A549 (cell line): Measurements from ENCODE around the gene DOCK1. TPM values are rescaled to one million over a fixed set of nuclear protein-coding genes. Genes with fewer than 3 reads are reported as not detected.

Experiments used
- ATAC-seq, 2 experiments: fragments of 200-7000 bp in 1 of 2; fragments of >200 bp in 1 of 2; cut with Nextera tagmentation in 1 of 2; cut with Tn5 transposase in 1 of 2; 3 replicates each; pipeline versions ENCODE4 v1.8.0 to v1.9.1; 2018 to 2020; ENCODE audit warnings: mild to moderate bottlenecking in 1 of 2, moderate library complexity in 1 of 2
- CTCF ChIA-PET: fragments of 300-600 bp; sonication (Branson Sonifier 250); formaldehyde crosslinking; extraction: SDS; loops from one replicate; lab custom pipeline; 2021; ENCODE audit warnings: antibody characterized with exemption, inconsistent platforms; lab: Yijun Ruan, JAX
- POLR2A ChIA-PET: fragments of 350-600 bp; formaldehyde crosslinking; extraction: SDS; loops from one replicate; lab custom pipeline; 2021; ENCODE audit warnings: antibody characterized with exemption, inconsistent platforms; lab: Yijun Ruan, JAX
- DNase-seq, 2 experiments: peaks; one replicate each; pipeline versions ENCODE4 v3.0.0 to v3.0.0-alpha.2; 2011 to 2016; ENCODE audit warnings: low read depth in 1 of 2, low spot score in 1 of 2
- FAIRE-seq: peaks from 2 replicates; lab custom pipeline; 2011; peaks lifted over from hg19 to GRCh38; lab: Jason Lieb, UNC
- H3K27ac ChIP-seq, 2 experiments: fragments of >200 bp; sonication (Bioruptor Twin); formaldehyde crosslinking; 3 replicates each; pipeline ENCODE4 v1.5.1; 2016 to 2017
- H3K4me1 ChIP-seq: fragments of >200 bp; sonication (Bioruptor Twin); formaldehyde crosslinking; 3 replicates; pipeline ENCODE4 v1.6.1; 2016
- H3K4me2 ChIP-seq: fragments of >200 bp; sonication (Bioruptor Twin); formaldehyde crosslinking; 3 replicates; pipeline ENCODE4 v1.6.1; 2016
- H3K4me3 ChIP-seq: fragments of >200 bp; sonication (Bioruptor Twin); formaldehyde crosslinking; 3 replicates; pipeline ENCODE4 v1.5.1; 2016
- H3K9me3 ChIP-seq: fragments of >200 bp; sonication (Bioruptor Twin); formaldehyde crosslinking; 3 replicates; pipeline ENCODE4 v1.6.1; 2016
- CBX2 ChIP-seq: fragments of 200-600 bp; sonication (generic); IDR thresholded peaks from 2 replicates; pipeline ENCODE4 v1.6.1; 2016; ENCODE audit warnings: low read depth, mild to moderate bottlenecking, borderline replicate concordance
- CBX8 ChIP-seq: fragments of 200-600 bp; sonication (generic); IDR thresholded peaks from 2 replicates; pipeline ENCODE4 v1.6.1; 2016
- EHF ChIP-seq: fragments of 250-450 bp; sonication (Bioruptor Pico); IDR thresholded peaks from 2 replicates; pipeline ENCODE4 v1.5.0; 2020; ENCODE audit warnings: mild to moderate bottlenecking
- EHMT2 ChIP-seq: fragments of 200-600 bp; sonication (generic); IDR thresholded peaks from 2 replicates; pipeline ENCODE4 v1.6.1; 2016; ENCODE audit warnings: antibody characterized with exemption, low read depth, mild to moderate bottlenecking, moderate library complexity
- ESRRA ChIP-seq: fragments of 150-350 bp; IDR thresholded peaks from 2 replicates; pipeline ENCODE4 v1.6.1; 2014; ENCODE audit warnings: mild to moderate bottlenecking, low read length, borderline replicate concordance
- FOSB ChIP-seq: fragments of 250-450 bp; sonication (Bioruptor Pico); IDR thresholded peaks from 2 replicates; pipeline ENCODE4 v1.5.0; 2020; ENCODE audit warnings: mild to moderate bottlenecking, moderate library complexity
- FOXS1 ChIP-seq: fragments of 250-450 bp; sonication (Bioruptor Pico); IDR thresholded peaks from 2 replicates; pipeline ENCODE4 v1.5.0; 2020; ENCODE audit warnings: mild to moderate bottlenecking, moderate library complexity
- GATA3 ChIP-seq: IDR thresholded peaks from 2 replicates; pipeline ENCODE4 v1.6.1; 2012; ENCODE audit warnings: borderline replicate concordance
- HEYL ChIP-seq: fragments of 250-450 bp; sonication (Bioruptor Pico); IDR thresholded peaks from 2 replicates; pipeline ENCODE4 v1.8.0; 2021; ENCODE audit warnings: mild to moderate bottlenecking, moderate library complexity
- HOXB13 ChIP-seq: fragments of 250-450 bp; sonication (Bioruptor Pico); IDR thresholded peaks from 2 replicates; pipeline ENCODE4 v1.5.0; 2020; ENCODE audit warnings: low read depth, mild to moderate bottlenecking, moderate library complexity
- JUN ChIP-seq, 2 experiments: fragments of >200 bp; sonication (Bioruptor Twin); formaldehyde crosslinking; IDR thresholded peaks; 2 replicates in 1 of 2; 3 replicates in 1 of 2; pipeline ENCODE4 v1.6.1; 2016 to 2017
- KDM1A ChIP-seq: fragments of 200-600 bp; sonication (generic); IDR thresholded peaks from 2 replicates; pipeline ENCODE4 v1.6.1; 2016; ENCODE audit warnings: low read depth, mild to moderate bottlenecking
- KDM5A ChIP-seq: fragments of 200-600 bp; sonication (generic); IDR thresholded peaks from 2 replicates; pipeline ENCODE4 v1.6.1; 2016; ENCODE audit warnings: antibody characterized with exemption, mild to moderate bottlenecking
- NR3C1 ChIP-seq: fragments of >200 bp; sonication (Bioruptor Twin); formaldehyde crosslinking; IDR thresholded peaks from 3 replicates; pipeline ENCODE4 v1.6.1; 2017
- RARB ChIP-seq: fragments of 250-450 bp; sonication (Bioruptor Pico); IDR thresholded peaks from 2 replicates; pipeline ENCODE4 v1.8.0; 2021; ENCODE audit warnings: mild to moderate bottlenecking, moderate library complexity
- RFX5 ChIP-seq: fragments of 450-650 bp; IDR thresholded peaks from 2 replicates; pipeline ENCODE4 v1.7.1; 2014; ENCODE audit warnings: antibody characterized with exemption, mild to moderate bottlenecking, moderate library complexity
- RNF2 ChIP-seq: fragments of 200-600 bp; sonication (generic); IDR thresholded peaks from 2 replicates; pipeline ENCODE4 v1.6.1; 2016; ENCODE audit warnings: low read depth, mild to moderate bottlenecking, antibody characterized with exemption, moderate library complexity, borderline replicate concordance
- TP53 ChIP-seq: fragments of 250-450 bp; sonication (Bioruptor Pico); IDR thresholded peaks from 2 replicates; pipeline ENCODE4 v1.5.0; 2021; ENCODE audit warnings: mild to moderate bottlenecking, moderate library complexity
- ZC3H11A ChIP-seq: fragments of 450-650 bp; IDR thresholded peaks from 2 replicates; pipeline ENCODE4 v1.6.1; 2014; ENCODE audit warnings: antibody characterized with exemption, mild to moderate bottlenecking
- ZNF302 ChIP-seq: fragments of 250-450 bp; sonication (Bioruptor Pico); IDR thresholded peaks from 2 replicates; pipeline ENCODE4 v1.9.0; 2021; ENCODE audit warnings: inconsistent platforms, mild to moderate bottlenecking, moderate library complexity
- WGBS: methylation state at CpG from one replicate; pipeline ENCODE4 v1.1.6; 2017; ENCODE audit errors: missing lambda C conversion rate; 5-methylcytosine and 5-hydroxymethylcytosine counted together
- polyA plus RNA-seq, 4 experiments: library from polyadenylated mRNA; depleted of rRNA in 3 of 4; stranded (reverse); fragments of >200 nt; fragmentation: RNase III in 1 of 4; extraction: RNeasy Plus Mini Kit Qiagen cat#74134 plus additional on column Dnase treatment in 1 of 4; gene quantifications; 2 replicates in 3 of 4; 3 replicates in 1 of 4; pipeline ENCODE4 v1.2.3, GENCODE V29; 2011 to 2017
- TF ChIP-seq, protein P1 (sequence below): IDR thresholded peaks from 2 replicates; pipeline ENCODE4 v1.6.1; 2012
- TF ChIP-seq, protein P2 (sequence below): fragments of >200 bp; sonication (Bioruptor Twin); formaldehyde crosslinking; IDR thresholded peaks from 2 replicates; pipeline ENCODE4 v1.6.1; 2016
- TF ChIP-seq, protein P3 (sequence below): fragments of 250-450 bp; sonication (Bioruptor Pico); IDR thresholded peaks from 2 replicates; pipeline ENCODE4 v1.5.0; 2021; ENCODE audit warnings: mild to moderate bottlenecking, moderate library complexity, borderline replicate concordance

The DOCK1 gene
- polyA plus RNA-seq, 2 of the 4 experiments (the other 2 are of a cell fraction), result 22.6 to 28.2 TPM

- H3K4me2 ChIP-seq, result no peak overlapping the region
- ChIA-PET POLR2A (no interaction called here), CTCF (interaction anchor here (0.6 to 1.6 kb wide), 2 partner anchors 10 to 73 kb away, joined by 3 to 5 read pairs; no protein-coding TSS in a partner anchor)
- WGBS, result 88% methylated on average over 18 of the region's 24 CpGs
- H3K27ac ChIP-seq, result no peak overlapping the region
- DNase-seq (no peak), FAIRE-seq (no peak), ATAC-seq (no peak)
- TF ChIP-seq CBX8 (no peak), KDM5A (no peak), ZC3H11A (no peak), RNF2 (no peak), KDM1A (no peak), HEYL (CRISPR knock-in tag) (no peak), ZNF302 (CRISPR knock-in tag) (no peak), ESRRA (no peak), NR3C1 (no peak), FOXS1 (CRISPR knock-in tag) (no peak), FOSB (no peak), HOXB13 (CRISPR knock-in tag) (no peak), TP53 (CRISPR knock-in tag) (no peak), JUN (IDR thresholded peaks at IDR 0.05) (no peak), CBX2 (no peak), EHMT2 (no peak), RARB (CRISPR knock-in tag) (no peak), RFX5 (no peak)
- TF ChIP-seq, protein P1, sequence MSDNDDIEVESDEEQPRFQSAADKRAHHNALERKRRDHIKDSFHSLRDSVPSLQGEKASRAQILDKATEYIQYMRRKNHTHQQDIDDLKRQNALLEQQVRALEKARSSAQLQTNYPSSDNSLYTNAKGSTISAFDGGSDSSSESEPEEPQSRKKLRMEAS, result no peak
- TF ChIP-seq, protein P2, sequence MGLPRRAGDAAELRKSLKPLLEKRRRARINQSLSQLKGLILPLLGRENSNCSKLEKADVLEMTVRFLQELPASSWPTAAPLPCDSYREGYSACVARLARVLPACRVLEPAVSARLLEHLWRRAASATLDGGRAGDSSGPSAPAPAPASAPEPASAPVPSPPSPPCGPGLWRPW, result no peak
- peaks cover 5% of the 10 kb centered on the region; the same call in 2 of the 3 replicates for H3K4me1 ChIP-seq
- H3K4me3 ChIP-seq, result no peak overlapping the region
- no peaks in the 10 kb centered on the region for H3K9me3 ChIP-seq
Observed at GRCh38 chr10:126917975-126918908, 13.0 kb downstream of the DOCK1 start.

- no peak for FAIRE-seq
- CTCF ChIA-PET, result no interaction called here
Observed at GRCh38 chr10:126919426-126919825, 14.2 kb downstream of the DOCK1 start.

More at GRCh38 chr10:126919426-126919825, 14.2 kb downstream of the DOCK1 start:
- Histone ChIP-seq H3K9me3 (no peaks in the 10 kb centered on the region), H3K4me1 (peaks cover 5% of the 10 kb centered on the region; the same call in 2 of the 3 replicates), H3K4me2 (no peak overlapping the region), H3K27ac (no peak overlapping the region), H3K4me3 (no peak overlapping the region)
- TF ChIP-seq, protein P3, sequence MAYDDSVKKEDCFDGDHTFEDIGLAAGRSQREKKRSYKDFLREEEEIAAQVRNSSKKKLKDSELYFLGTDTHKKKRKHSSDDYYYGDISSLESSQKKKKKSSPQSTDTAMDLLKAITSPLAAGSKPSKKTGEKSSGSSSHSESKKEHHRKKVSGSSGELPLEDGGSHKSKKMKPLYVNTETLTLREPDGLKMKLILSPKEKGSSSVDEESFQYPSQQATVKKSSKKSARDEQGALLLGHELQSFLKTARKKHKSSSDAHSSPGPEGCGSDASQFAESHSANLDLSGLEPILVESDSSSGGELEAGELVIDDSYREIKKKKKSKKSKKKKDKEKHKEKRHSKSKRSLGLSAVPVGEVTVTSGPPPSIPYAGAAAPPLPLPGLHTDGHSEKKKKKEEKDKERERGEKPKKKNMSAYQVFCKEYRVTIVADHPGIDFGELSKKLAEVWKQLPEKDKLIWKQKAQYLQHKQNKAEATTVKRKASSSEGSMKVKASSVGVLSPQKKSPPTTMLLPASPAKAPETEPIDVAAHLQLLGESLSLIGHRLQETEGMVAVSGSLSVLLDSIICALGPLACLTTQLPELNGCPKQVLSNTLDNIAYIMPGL (CRISPR knock-in tag), result no peak
- TF ChIP-seq GATA3 (no peak), EHF (CRISPR knock-in tag) (no peak), ZNF302 (CRISPR knock-in tag) (no peak), RARB (CRISPR knock-in tag) (no peak)
- DNase-seq, result no peak
- no peak for ATAC-seq
- 94% methylated on average over 12 of the region's 13 CpGs for WGBS
- POLR2A ChIA-PET, result no interaction called here
